HepG2 (cell line): ENCODE results near the gene ATG9A. TPM values are rescaled to one million over a fixed set of nuclear protein-coding genes. Genes with fewer than 3 reads are reported as not detected.

Experiments used
- CCDC6 ChIP-seq: sonication (generic); formaldehyde crosslinking; IDR thresholded peaks from 2 replicates; pipeline ENCODE4 v1.8.1; 2022; ENCODE audit warnings: mild to moderate bottlenecking, missing genetic modification reagents, moderate library complexity
- HNF4G ChIP-seq, 2 experiments: sonication (generic) in 1 of 2; formaldehyde crosslinking in 1 of 2; IDR thresholded peaks; 2 replicates each; pipeline versions ENCODE4 v1.4.0 to v1.6.1; 2011 to 2020; ENCODE audit warnings: borderline replicate concordance in 2 of 2, low read depth in 2 of 2, mild to moderate bottlenecking in 2 of 2, low read length in 1 of 2, missing genetic modification reagents in 1 of 2, moderate library complexity in 1 of 2
- HNRNPL ChIP-seq: fragments of 200-400 bp; formaldehyde crosslinking; IDR thresholded peaks from 2 replicates; pipeline ENCODE4 v1.6.1; 2017; ENCODE audit warnings: mild to moderate bottlenecking, low read depth, low read length
- HOXA9 ChIP-seq: sonication (generic); formaldehyde crosslinking; IDR thresholded peaks from 2 replicates; pipeline ENCODE4 v1.8.1; 2022; ENCODE audit warnings: missing genetic modification reagents, mild to moderate bottlenecking, moderate library complexity, borderline replicate concordance
- MED8 ChIP-seq: sonication (generic); formaldehyde crosslinking; IDR thresholded peaks from 2 replicates; pipeline ENCODE4 v1.8.1; 2023; ENCODE audit warnings: mild to moderate bottlenecking, missing genetic modification reagents; ENCODE audit not compliant: insufficient replicate concordance
- SETDB1 ChIP-seq: sonication (generic); formaldehyde crosslinking; IDR thresholded peaks from 2 replicates; pipeline ENCODE4 v1.5.1; 2020; ENCODE audit warnings: missing genetic modification reagents, mild to moderate bottlenecking, borderline replicate concordance
- TFDP1 ChIP-seq: IDR thresholded peaks from 2 replicates; pipeline ENCODE4 v1.6.1; 2016; ENCODE audit warnings: missing compliant biosample characterization, missing genetic modification reagents, borderline replicate concordance
- ZBTB1 ChIP-seq: sonication (generic); formaldehyde crosslinking; IDR thresholded peaks from 2 replicates; pipeline ENCODE4 v1.4.0; 2020; ENCODE audit warnings: missing genetic modification reagents, borderline replicate concordance
- ZBTB40 ChIP-seq, 2 experiments: fragments of 450-650 bp in 1 of 2; sonication (generic) in 1 of 2; formaldehyde crosslinking in 1 of 2; IDR thresholded peaks; 2 replicates each; pipeline versions ENCODE4 v1.6.1 to v1.8.0; 2016 to 2022; ENCODE audit warnings: antibody characterized with exemption in 1 of 2, mild to moderate bottlenecking in 1 of 2, missing genetic modification reagents in 1 of 2
- ZNF138 ChIP-seq: sonication (generic); formaldehyde crosslinking; IDR thresholded peaks from 2 replicates; pipeline ENCODE4 v1.5.0; 2020; ENCODE audit warnings: mild to moderate bottlenecking, low read depth, missing genetic modification reagents
- ZNF260 ChIP-seq: sonication (generic); formaldehyde crosslinking; IDR thresholded peaks from 2 replicates; pipeline ENCODE4 v1.4.0; 2020; ENCODE audit warnings: missing genetic modification reagents, low read depth, mild to moderate bottlenecking, borderline replicate concordance
- ZNF605 ChIP-seq: sonication (generic); formaldehyde crosslinking; IDR thresholded peaks from 2 replicates; pipeline ENCODE4 v1.8.0; 2022; ENCODE audit warnings: mild to moderate bottlenecking, missing genetic modification reagents
- polyA plus RNA-seq, 8 experiments: library from polyadenylated mRNA; depleted of rRNA in 3 of 8; stranded (reverse) in 7 of 8; unstranded in 1 of 8; fragments of >200 nt; fragmentation: Illumina TruSeq in 4 of 8; extraction: Trizol in 4 of 8; gene quantifications; 2 replicates each; pipeline versions ENCODE4 v1.2.1 to v1.2.3, GENCODE V29; 2011 to 2016; ENCODE audit warnings: low read depth in 4 of 8, missing spikeins in 1 of 8, mixed read lengths in 1 of 8; ENCODE audit not compliant: insufficient read depth in 1 of 8
- total RNA-seq, 5 experiments: library from RNA; depleted of rRNA; stranded (reverse); fragments of >200 nt; fragmentation: Illumina TruSeq; extraction: Trizol; gene quantifications; 2 replicates each; pipeline ENCODE4 v1.2.3, GENCODE V29; 2016; ENCODE audit warnings: low read depth in 1 of 5
- TF ChIP-seq, protein P1 (sequence below): IDR thresholded peaks from 2 replicates; pipeline ENCODE4 v1.6.1; 2016
- TF ChIP-seq, protein P2 (sequence below): sonication (generic); formaldehyde crosslinking; IDR thresholded peaks from 2 replicates; pipeline ENCODE4 v1.4.0; 2020; ENCODE audit warnings: mild to moderate bottlenecking, low read depth, missing genetic modification reagents

ATG9A gene
- total and polyA plus RNA-seq, 2 of the 13 experiments (the other 11 are each of a cell fraction or from before 2014, with no cell fraction given), result 35.0 to 131 TPM

DNA sequence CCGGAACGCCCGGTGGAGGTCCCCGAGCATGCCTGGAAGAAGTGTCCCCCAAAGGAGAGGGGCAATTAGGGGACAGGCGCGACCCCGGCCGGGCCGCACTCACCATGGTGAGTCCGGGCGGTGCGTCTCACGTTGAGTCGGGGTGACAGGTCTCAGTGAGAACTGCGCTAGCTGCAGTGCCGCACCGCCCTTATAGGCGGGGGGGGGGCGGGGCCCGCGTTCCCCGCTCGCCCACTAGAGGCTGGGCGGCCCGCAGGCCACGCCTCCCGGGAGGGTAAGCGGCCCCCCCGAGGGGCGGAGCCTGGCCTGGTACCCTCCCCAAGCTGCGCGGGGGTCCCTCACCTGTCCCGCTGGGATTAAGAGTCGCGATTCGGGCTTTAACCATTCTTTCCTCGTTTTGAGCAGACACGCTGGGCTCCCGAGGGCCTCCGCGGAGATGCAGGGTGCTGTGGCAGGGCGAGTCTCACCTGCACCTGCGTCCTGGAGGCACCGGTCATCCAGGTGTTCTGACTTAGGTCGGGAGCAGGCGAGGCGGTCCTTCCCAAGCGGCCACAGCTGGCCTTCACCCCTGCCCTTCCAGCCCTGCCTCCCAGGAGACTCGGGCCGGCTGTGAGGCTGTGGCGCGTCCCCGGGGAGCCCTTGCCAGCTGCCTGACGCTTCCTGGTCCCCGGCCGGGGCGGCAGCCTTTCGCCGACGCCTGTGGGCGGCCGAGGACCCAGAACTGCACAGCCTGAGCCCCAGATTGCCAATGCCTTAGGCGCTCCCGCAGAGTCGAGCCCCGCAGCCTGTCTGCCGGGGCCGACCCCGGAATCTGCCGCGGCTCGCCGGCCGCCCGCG is 24.5 kb upstream of the ATG9A start, which contains the start of gene TUBA4A (continued):
- no peak for TF ChIP-seq ZBTB40 (IDR thresholded peaks at IDR 0.05)
- no peak for TF ChIP-seq ZBTB40 (CRISPR knock-in tag; IDR thresholded peaks at IDR 0.05)
- TF ChIP-seq ZNF605, result peak; percentile 90
- TF ChIP-seq MED8, result no peak
- no peak for TF ChIP-seq SETDB1 (CRISPR knock-in tag)
- TF ChIP-seq, protein P1, sequence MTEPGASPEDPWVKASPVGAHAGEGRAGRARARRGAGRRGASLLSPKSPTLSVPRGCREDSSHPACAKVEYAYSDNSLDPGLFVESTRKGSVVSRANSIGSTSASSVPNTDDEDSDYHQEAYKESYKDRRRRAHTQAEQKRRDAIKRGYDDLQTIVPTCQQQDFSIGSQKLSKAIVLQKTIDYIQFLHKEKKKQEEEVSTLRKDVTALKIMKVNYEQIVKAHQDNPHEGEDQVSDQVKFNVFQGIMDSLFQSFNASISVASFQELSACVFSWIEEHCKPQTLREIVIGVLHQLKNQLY (CRISPR knock-in tag), result no peak
- TF ChIP-seq HNRNPL, result peak; percentile 40; the same call in 1 of the 2 replicates
- TF ChIP-seq, protein P2, sequence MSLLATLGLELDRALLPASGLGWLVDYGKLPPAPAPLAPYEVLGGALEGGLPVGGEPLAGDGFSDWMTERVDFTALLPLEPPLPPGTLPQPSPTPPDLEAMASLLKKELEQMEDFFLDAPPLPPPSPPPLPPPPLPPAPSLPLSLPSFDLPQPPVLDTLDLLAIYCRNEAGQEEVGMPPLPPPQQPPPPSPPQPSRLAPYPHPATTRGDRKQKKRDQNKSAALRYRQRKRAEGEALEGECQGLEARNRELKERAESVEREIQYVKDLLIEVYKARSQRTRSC, result no peak
- no peak for TF ChIP-seq ZBTB1 (CRISPR knock-in tag)
- no peak for TF ChIP-seq CCDC6 (CRISPR knock-in tag)
- TF ChIP-seq HOXA9 (CRISPR knock-in tag), result no peak
- TF ChIP-seq HNF4G (IDR thresholded peaks at IDR 0.05; ENCODE audit: borderline replicate concordance, low read depth, low read length), result no peak
- no peak for TF ChIP-seq HNF4G (CRISPR knock-in tag; IDR thresholded peaks at IDR 0.05; ENCODE audit: borderline replicate concordance, low read depth)
- no peak for TF ChIP-seq ZNF260 (CRISPR knock-in tag)
- no peak for TF ChIP-seq TFDP1 (CRISPR knock-in tag)
- 0 out of 2 replicates have a peak, but pooled peaks have one; percentile 55 for TF ChIP-seq ZNF138 (CRISPR knock-in tag)
